Measurements from ENCODE around the gene TKTL1. TPM values are rescaled to one million over a fixed set of nuclear protein-coding genes. Genes with fewer than 3 reads are reported as not detected.

Gene TKTL1
- total and polyA plus RNA-seq, 2 experiments from 2014 or later, result 0.52 TPM; not detected in 1

- Histone ChIP-seq H4K20me1 (ENCODE audit: insufficient read depth, poor library complexity, severe bottlenecking) (no peaks in the 10 kb centered on the region), H3K36me3 (replicated peaks; ENCODE audit: insufficient read depth, low read depth) (no peaks in the 10 kb centered on the region), H3K9me3 (ENCODE audit: low read depth) (no peaks in the 10 kb centered on the region), H3K4me2 (no peak overlapping the region), H3K4me3 (no peak overlapping the region), H3K9me2 (replicated peaks; ENCODE audit: insufficient read depth) (no peaks in the 10 kb centered on the region), H3K27me3 (no peaks in the 10 kb centered on the region), H3K79me2 (no peaks in the 10 kb centered on the region), H2AFZ (no peak overlapping the region), H3K27ac (no peak overlapping the region), H3K4me1 (ENCODE audit: insufficient read depth) (no peaks in the 10 kb centered on the region)
- TF ChIP-seq CTCF (IDR thresholded peaks at IDR 0.05; ENCODE audit: poor library complexity) (no peak), EZH2 (IDR thresholded peaks at IDR 0.05; ENCODE audit: borderline replicate concordance) (no peak), EZH2phosphoT487 (IDR thresholded peaks at IDR 0.05; ENCODE audit: low read depth, severe bottlenecking, unreplicated experiment) (no peak)
- WGBS (ENCODE audit: low lambda C conversion rate, missing lambda C conversion rate), result 85% methylated on average over 7 of the region's 7 CpGs
- no peak for DNase-seq (ENCODE audit: low spot score)
These were observed 52.5 kb downstream of the TKTL1 start for GRCh38 chrX:154348114-154348531.

GRCh38 chrX:154348646-154349358 lies 53.2 kb downstream of the TKTL1 start:
- no peaks in the 10 kb centered on the region for H3K79me2 ChIP-seq
- H3K4me3 ChIP-seq, result no peak overlapping the region
- no peak overlapping the region for H3K27ac ChIP-seq
- no peaks in the 10 kb centered on the region for H3K9me3 ChIP-seq (ENCODE audit: low read depth)
- no peaks in the 10 kb centered on the region for H4K20me1 ChIP-seq (ENCODE audit: insufficient read depth, poor library complexity, severe bottlenecking)
- no peak overlapping the region for H2AFZ ChIP-seq
- TF ChIP-seq CTCF (IDR thresholded peaks at IDR 0.05; ENCODE audit: poor library complexity), result no peak
- TF ChIP-seq EZH2 (IDR thresholded peaks at IDR 0.05; ENCODE audit: borderline replicate concordance), result no peak
- no peak for TF ChIP-seq EZH2phosphoT487 (IDR thresholded peaks at IDR 0.05; ENCODE audit: low read depth, severe bottlenecking, unreplicated experiment)
- H3K36me3 ChIP-seq (replicated peaks; ENCODE audit: insufficient read depth, low read depth), result no peaks in the 10 kb centered on the region
- H3K9me2 ChIP-seq (replicated peaks; ENCODE audit: insufficient read depth), result no peaks in the 10 kb centered on the region
- H3K27me3 ChIP-seq, result no peaks in the 10 kb centered on the region
- no peak overlapping the region for H3K4me2 ChIP-seq
- no peak for DNase-seq (ENCODE audit: low spot score)
- no peaks in the 10 kb centered on the region for H3K4me1 ChIP-seq (ENCODE audit: insufficient read depth)
- WGBS (ENCODE audit: low lambda C conversion rate, missing lambda C conversion rate), result 87% methylated on average over 16 of the region's 24 CpGs

GRCh38 chrX:154349359-154349935 lies 53.9 kb downstream of the TKTL1 start:
- Histone ChIP-seq H4K20me1 (ENCODE audit: insufficient read depth, poor library complexity, severe bottlenecking) (no peaks in the 10 kb centered on the region), H3K9me3 (ENCODE audit: low read depth) (no peaks in the 10 kb centered on the region), H2AFZ (no peak overlapping the region), H3K4me1 (ENCODE audit: insufficient read depth) (no peaks in the 10 kb centered on the region), H3K79me2 (no peaks in the 10 kb centered on the region), H3K4me3 (no peak overlapping the region), H3K27ac (no peak overlapping the region), H3K36me3 (replicated peaks; ENCODE audit: insufficient read depth, low read depth) (no peaks in the 10 kb centered on the region), H3K27me3 (no peaks in the 10 kb centered on the region), H3K4me2 (no peak overlapping the region), H3K9me2 (replicated peaks; ENCODE audit: insufficient read depth) (no peaks in the 10 kb centered on the region)
- 90% methylated on average over 19 of the region's 19 CpGs for WGBS (ENCODE audit: low lambda C conversion rate, missing lambda C conversion rate)
- no peak for DNase-seq (ENCODE audit: low spot score)
- TF ChIP-seq EZH2 (IDR thresholded peaks at IDR 0.05; ENCODE audit: borderline replicate concordance), result no peak
- no peak for TF ChIP-seq EZH2phosphoT487 (IDR thresholded peaks at IDR 0.05; ENCODE audit: low read depth, severe bottlenecking, unreplicated experiment)
- TF ChIP-seq CTCF (IDR thresholded peaks at IDR 0.05; ENCODE audit: poor library complexity), result no peak
